ENCODE measurements around the gene ZCCHC14. TPM values are rescaled to one million over a fixed set of nuclear protein-coding genes. Genes with fewer than 3 reads are reported as not detected.
"Not testable (repeated sequence)": the region's sequence is repeated elsewhere in the genome, so short reads cannot be mapped to it uniquely, and the experiment has no call there.

The ZCCHC14 gene
- total and polyA plus RNA-seq, 2 of the 8 experiments (the other 6 are each of a cell fraction or from before 2014, with no cell fraction given): 8.2 to 28.2 TPM

GRCh38 chr16:87497023-87497766, 4.4 kb upstream of the ZCCHC14 start:
- POLR2A ChIA-PET (ENCODE audit: partially characterized antibody); H2BK15ac ChIP-seq (ENCODE audit: low read length); H3K4ac ChIP-seq (replicated peaks; ENCODE audit: insufficient read length, low read depth, low read length); H3K4me3 ChIP-seq (ENCODE audit: extremely low read depth in 1 of 4, insufficient read depth in 2 of 4, low read depth in 3 of 4, low read length in 4 of 4); H3K23ac ChIP-seq (ENCODE audit: insufficient read length); H3K56ac ChIP-seq (replicated peaks; ENCODE audit: insufficient read length, low read depth, low read length); H4K8ac ChIP-seq (ENCODE audit: extremely low read depth, insufficient read depth, low read length); H3K4me2 ChIP-seq (ENCODE audit: insufficient read depth in 1 of 2, low read depth in 2 of 2, low read length in 2 of 2); H3K23me2 ChIP-seq (ENCODE audit: low read depth, low read length); H3K14ac ChIP-seq (ENCODE audit: insufficient read length); H2BK120ac ChIP-seq (replicated peaks; ENCODE audit: low read depth, low read length); H2BK5ac ChIP-seq (ENCODE audit: low read depth, low read length); H3K79me2 ChIP-seq (ENCODE audit: control insufficient read depth in 1 of 2, insufficient read depth in 2 of 2, low read length in 2 of 2); H2AK5ac ChIP-seq (ENCODE audit: low read depth, low read length); H3K36me3 ChIP-seq (ENCODE audit: control insufficient read depth in 2 of 4, insufficient read depth in 4 of 4, low read length in 3 of 4); H3K4me1 ChIP-seq (replicated peaks in 1 of 4; ENCODE audit: control insufficient read depth in 3 of 4, insufficient read depth in 4 of 4, low read length in 3 of 4); H3K18ac ChIP-seq (ENCODE audit: extremely low read depth, low read length); H4K5ac ChIP-seq (ENCODE audit: insufficient read length, low read depth, low read length); H2BK20ac ChIP-seq (ENCODE audit: low read length); H3K27me3 ChIP-seq (replicated peaks in 1 of 4; ENCODE audit: control insufficient read depth in 3 of 4, extremely low read depth in 1 of 4, insufficient read depth in 3 of 4, low read length in 3 of 4); H3K9me3 ChIP-seq (ENCODE audit: insufficient read depth in 2 of 2, low read depth in 1 of 2, low read length in 1 of 2); H3K79me1 ChIP-seq (ENCODE audit: low read depth, low read length); H2BK12ac ChIP-seq (ENCODE audit: low read depth, low read length); H3K27ac ChIP-seq (ENCODE audit: low read depth, low read length); FAIRE-seq; H2AFZ ChIP-seq (ENCODE audit: low read length); H4K20me1 ChIP-seq (replicated peaks in 1 of 2; ENCODE audit: control insufficient read depth in 1 of 2, insufficient read depth in 2 of 2, low read length in 2 of 2); H4K91ac ChIP-seq (replicated peaks; ENCODE audit: insufficient read length, low read length); H3K9ac ChIP-seq (replicated peaks in 1 of 4; ENCODE audit: extremely low read depth in 1 of 4, low read depth in 3 of 4, low read length in 3 of 4); DNase-seq (ENCODE audit: low read depth in 1 of 2, low spot score in 2 of 2): not testable (repeated sequence)
- 89% methylated on average over 18 of the region's 18 CpGs; no CpG with 5 or more reads in 1 of the 2 experiments for WGBS, 2 experiments (ENCODE audit: extremely low coverage in 1 of 2, insufficient coverage in 1 of 2, insufficient read length in 1 of 2, insufficient replicate concordance in 2 of 2, low coverage in 1 of 2, low lambda C conversion rate in 2 of 2, missing lambda C conversion rate in 1 of 2)
- CTCF ChIA-PET (ENCODE audit: partially characterized antibody): interaction anchor here (0.9 to 1.4 kb wide), 4 partner anchors 9 to 74 kb away, joined by 3 to 4 read pairs (median 4); no protein-coding TSS in a partner anchor
